Hypothalamus (tissue), 51 donors: Measurements from ENCODE around the gene USP21.

Experiments used
- DNase-seq, 51 donors: peaks; one replicate each; lab custom pipeline; 2025; lab: John Stamatoyannopoulos, UW

The USP21 gene

GRCh38 chr1:161132410-161133219, 26.7 kb upstream of the USP21 start, which contains the start of gene DEDD:
Gene DEDD, minus strand, starts transcription at chr1:161132667. Its CDS starts 8,205 bp downstream, at chr1:161124462.
- DNase-seq, result peak; percentile 63 to 97 (median 89)

- peak in 1 of 51 donors; percentile 7 for DNase-seq
Observed at GRCh38 chr1:161133220-161133740, 26.0 kb upstream of the USP21 start.

- no peak for DNase-seq
Observed at GRCh38 chr1:161137881-161138280, 21.4 kb upstream of the USP21 start.

- DNase-seq, result no peak
Observed at GRCh38 chr1:161138431-161138830, 20.9 kb upstream of the USP21 start.

- peak in 7 of 51 donors; percentile 6 to 39 (median 16) for DNase-seq
Observed at GRCh38 chr1:161139766-161140165, 19.5 kb upstream of the USP21 start.

GRCh38 chr1:161140755-161141400, 18.4 kb upstream of the USP21 start:
- no peak for DNase-seq

GRCh38 chr1:161145832-161146231, 13.5 kb upstream of the USP21 start:
- DNase-seq, result no peak

GRCh38 chr1:161153176-161153575, 6.1 kb upstream of the USP21 start:
- no peak for DNase-seq

- DNase-seq, result peak in 50 of 51 donors; percentile 15 to 91 (median 66)
Observed at GRCh38 chr1:161153682-161154337, 5.5 kb upstream of the USP21 start, which contains the start of gene UFC1. Gene UFC1, plus strand, starts transcription at chr1:161153978. Its CDS starts 20 bp downstream, at chr1:161153998.

GRCh38 chr1:161157867-161158266, 1.4 kb upstream of the USP21 start:
- DNase-seq, result no peak

- DNase-seq, result no peak
Observed at GRCh38 chr1:161158316-161159010, 837 bp upstream of the USP21 start.

GRCh38 chr1:161159913-161160243, 578 bp downstream of the USP21 start:
- peak in 2 of 51 donors; percentile 48 to 63 for DNase-seq

- no peak for DNase-seq
Observed at GRCh38 chr1:161160671-161161145, 1.4 kb downstream of the USP21 start.

- no peak for DNase-seq
Observed at GRCh38 chr1:161161652-161162051, 2.4 kb downstream of the USP21 start.

GRCh38 chr1:161162052-161162451, 2.8 kb downstream of the USP21 start:
- no peak for DNase-seq

- DNase-seq, result no peak
Observed at GRCh38 chr1:161162806-161163205, 3.5 kb downstream of the USP21 start.

- DNase-seq, result no peak
Observed at GRCh38 chr1:161163793-161164192, 4.5 kb downstream of the USP21 start.

GRCh38 chr1:161164901-161165610, 5.8 kb downstream of the USP21 start:
- DNase-seq, result no peak

GRCh38 chr1:161165742-161166668, 6.7 kb downstream of the USP21 start, which contains the start of gene PPOX:
Gene PPOX, plus strand, starts transcription at chr1:161166426. Its CDS starts 422 bp downstream, at chr1:161166848.
- peak; percentile 79 to 99 (median 95) for DNase-seq
